AG08395 (cell line): ENCODE data around the gene TFF2.

Experiments
- DNase-seq: peaks from one replicate; pipeline ENCODE4 v3.0.0; 2012; ENCODE audit warnings: mixed read lengths, low spot score

Gene TFF2

GRCh38 chr21:42346866-42347600 is 3.8 kb downstream of the TFF2 start:
- DNase-seq = no peak

- DNase-seq = no peak
Measured at GRCh38 chr21:42346441-42346840, 4.4 kb downstream of the TFF2 start.

- no peak for DNase-seq
Measured at GRCh38 chr21:42344631-42345030, 6.2 kb downstream of the TFF2 start.

GRCh38 chr21:42343963-42344510 is 6.8 kb downstream of the TFF2 start:
- no peak for DNase-seq

GRCh38 chr21:42343556-42343955 is 7.2 kb downstream of the TFF2 start:
- DNase-seq = no peak

- DNase-seq = no peak
Measured at GRCh38 chr21:42343101-42343500, 7.7 kb downstream of the TFF2 start.

- no peak for DNase-seq
Measured at GRCh38 chr21:42341776-42342542, 8.8 kb downstream of the TFF2 start.

- no peak for DNase-seq
Measured at GRCh38 chr21:42340187-42341050, 10.4 kb downstream of the TFF2 start.

GRCh38 chr21:42338729-42339715 is 11.8 kb downstream of the TFF2 start:
- no peak for DNase-seq

GRCh38 chr21:42337830-42338728 is 12.7 kb downstream of the TFF2 start:
- DNase-seq = peak; percentile 38

- DNase-seq = no peak
Measured at GRCh38 chr21:42337276-42337675, 13.5 kb downstream of the TFF2 start.

GRCh38 chr21:42336054-42336453 is 14.7 kb downstream of the TFF2 start:
- DNase-seq = no peak

- DNase-seq = no peak
Measured at GRCh38 chr21:42332557-42333317, 18.1 kb downstream of the TFF2 start.

- DNase-seq = no peak
Measured at GRCh38 chr21:42331660-42332059, 19.1 kb downstream of the TFF2 start.

- no peak for DNase-seq
Measured at GRCh38 chr21:42330380-42331371, 20.1 kb downstream of the TFF2 start.

GRCh38 chr21:42324896-42325295 is 25.9 kb downstream of the TFF2 start:
- DNase-seq = no peak

- DNase-seq = no peak
Measured at GRCh38 chr21:42321845-42322244, 28.9 kb downstream of the TFF2 start.

GRCh38 chr21:42321231-42321630 is 29.6 kb downstream of the TFF2 start:
- DNase-seq = no peak
